Stimulated activated CD8-positive, alpha-beta memory T cell treated with anti-CD3 and anti-CD28 coated beads, Interleukin-12 subunit alpha, Interleukin-12 subunit beta, amount 100 ng/mL, for 24 hours (primary cell): ENCODE data around the gene ANKRD9.
"Not testable (repeated sequence)": the region's sequence is repeated elsewhere in the genome, so short reads cannot be mapped to it uniquely, and the experiment has no call there.

ENCODE experiments used
- DNase-seq: peaks from one replicate; pipeline ENCODE4 v3.0.0-alpha.2; 2020; ENCODE audit errors: extremely low read depth

ANKRD9 gene

DNA sequence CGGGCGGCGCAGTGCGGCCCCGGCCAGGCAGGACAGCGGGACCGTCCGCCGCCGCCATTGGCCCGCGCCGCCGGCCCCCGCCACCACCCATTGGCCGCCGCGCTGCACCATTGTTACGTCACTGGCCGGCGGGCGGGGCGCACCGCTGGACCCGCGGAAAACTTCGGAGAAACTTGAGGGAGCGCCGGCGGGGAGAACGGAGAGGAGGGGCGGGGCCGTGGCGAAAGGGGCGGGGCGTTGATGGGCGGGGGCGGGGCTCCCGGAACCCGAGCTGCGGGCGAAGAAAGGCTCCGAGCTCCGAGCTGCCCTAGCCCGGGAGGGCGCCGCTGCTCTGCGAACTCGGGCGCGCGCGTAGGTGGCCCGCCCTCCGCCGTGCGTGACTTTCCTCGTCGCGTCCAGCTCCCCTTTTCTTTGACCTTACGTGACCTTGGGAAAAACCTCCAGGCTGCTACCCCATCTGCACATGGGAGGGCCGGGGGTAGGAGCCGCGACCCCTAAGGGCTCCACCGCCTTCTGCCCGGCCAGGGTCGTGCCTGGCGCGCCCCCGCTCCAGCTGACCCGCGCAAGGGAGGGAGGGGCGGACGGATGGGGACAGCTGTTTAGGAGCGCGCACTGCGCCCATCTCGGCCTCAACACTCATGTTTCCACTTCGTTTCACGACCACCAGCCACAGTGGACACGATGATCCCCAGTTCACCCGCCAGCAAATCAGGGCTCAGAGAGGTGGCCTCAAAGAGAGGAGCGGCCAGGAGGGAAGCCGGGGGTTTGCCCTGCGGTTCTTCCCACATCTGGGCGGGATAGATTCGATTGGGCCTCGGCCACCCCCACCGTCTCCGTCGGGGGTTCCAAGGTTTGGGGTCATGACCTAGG lies at the start of gene ANKRD9:
Gene ANKRD9 (minus strand): TSS at position 31 of the 870 bp plus-strand sequence. CDS start 1,887 bp downstream, outside the sequence.
- DNase-seq: peak; percentile 77

DNA sequence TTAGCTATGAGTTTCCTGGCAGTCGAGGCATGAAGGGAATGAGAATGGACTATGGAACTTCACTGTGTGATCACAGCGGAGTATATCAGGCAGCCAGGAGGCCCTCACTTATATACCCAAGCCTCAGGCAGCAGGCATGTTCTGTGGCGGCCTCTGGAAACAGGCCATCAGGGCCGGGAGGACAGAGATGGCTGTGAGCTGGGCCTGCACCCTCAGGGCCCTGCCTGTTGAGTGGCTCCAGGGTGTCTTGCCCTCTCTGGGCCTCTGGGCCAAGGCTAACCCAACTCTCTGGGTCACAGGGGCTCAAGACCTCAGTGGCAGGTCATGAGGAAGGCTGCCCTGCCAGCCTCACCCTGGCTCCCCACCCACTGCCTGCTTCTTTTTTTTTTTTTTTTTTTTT lies 49.0 kb upstream of the ANKRD9 start:
- no peak for DNase-seq

- no peak for DNase-seq
These were observed 48.1 kb upstream of the ANKRD9 start for GRCh38 chr14:102557434-102558226.

GRCh38 chr14:102556098-102556677 lies 46.6 kb upstream of the ANKRD9 start:
- no peak for DNase-seq

- no peak for DNase-seq
These were observed 45.5 kb upstream of the ANKRD9 start for GRCh38 chr14:102554821-102555819.

GRCh38 chr14:102551995-102552705 lies 42.6 kb upstream of the ANKRD9 start:
- no peak for DNase-seq

DNA sequence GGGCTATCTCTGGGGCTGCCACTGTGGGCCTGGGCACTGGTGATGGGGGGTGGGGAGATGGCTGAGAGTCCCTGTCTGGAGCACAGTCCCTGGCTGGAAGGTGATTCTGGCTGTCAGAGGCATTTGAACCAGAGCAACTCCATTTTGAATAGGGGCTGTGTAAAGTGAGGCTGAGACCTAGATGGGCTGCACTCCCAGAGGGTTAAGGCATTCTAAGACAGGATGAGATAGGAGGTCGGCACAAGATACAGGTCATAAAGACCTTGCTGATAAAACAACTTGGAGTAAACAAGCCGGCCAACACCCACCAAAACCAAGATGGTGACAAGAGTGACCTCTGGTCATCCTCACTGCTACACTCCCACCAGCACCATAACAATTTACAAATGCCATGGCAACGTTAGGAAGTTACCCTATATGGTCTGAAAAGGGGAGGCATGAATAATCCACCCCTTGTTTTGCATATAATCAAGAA lies 41.4 kb upstream of the ANKRD9 start:
- not testable (repeated sequence) for DNase-seq

DNA sequence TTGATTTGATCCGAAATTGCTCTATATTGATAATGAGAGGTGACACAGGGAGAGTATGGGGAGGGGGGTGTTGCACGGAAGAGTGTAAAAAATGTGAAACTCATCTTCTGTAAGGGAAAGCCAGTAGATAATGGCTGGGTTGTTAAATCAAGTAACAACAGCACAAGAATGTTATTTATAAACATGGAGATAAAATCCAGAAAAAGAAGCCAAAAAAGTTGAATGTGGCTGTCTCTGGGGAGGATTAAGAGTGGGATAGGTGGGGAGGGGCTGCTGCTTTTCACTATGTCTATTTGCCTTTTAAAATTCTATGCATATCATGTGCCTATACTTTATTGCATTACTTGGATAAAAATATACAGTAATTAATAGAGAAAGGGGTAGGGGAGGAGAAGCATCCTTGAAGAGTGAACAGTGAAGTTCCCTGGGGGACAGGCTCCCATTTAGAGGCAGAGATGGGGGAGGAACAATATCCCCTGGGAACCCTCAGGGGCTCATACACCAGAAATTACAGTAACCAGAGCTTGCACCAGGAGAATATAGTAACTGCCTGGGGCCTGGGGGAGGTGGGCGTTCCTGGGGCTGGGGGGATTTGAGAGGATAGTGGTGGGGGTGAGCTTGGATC lies 39.2 kb upstream of the ANKRD9 start:
- no peak for DNase-seq

DNA sequence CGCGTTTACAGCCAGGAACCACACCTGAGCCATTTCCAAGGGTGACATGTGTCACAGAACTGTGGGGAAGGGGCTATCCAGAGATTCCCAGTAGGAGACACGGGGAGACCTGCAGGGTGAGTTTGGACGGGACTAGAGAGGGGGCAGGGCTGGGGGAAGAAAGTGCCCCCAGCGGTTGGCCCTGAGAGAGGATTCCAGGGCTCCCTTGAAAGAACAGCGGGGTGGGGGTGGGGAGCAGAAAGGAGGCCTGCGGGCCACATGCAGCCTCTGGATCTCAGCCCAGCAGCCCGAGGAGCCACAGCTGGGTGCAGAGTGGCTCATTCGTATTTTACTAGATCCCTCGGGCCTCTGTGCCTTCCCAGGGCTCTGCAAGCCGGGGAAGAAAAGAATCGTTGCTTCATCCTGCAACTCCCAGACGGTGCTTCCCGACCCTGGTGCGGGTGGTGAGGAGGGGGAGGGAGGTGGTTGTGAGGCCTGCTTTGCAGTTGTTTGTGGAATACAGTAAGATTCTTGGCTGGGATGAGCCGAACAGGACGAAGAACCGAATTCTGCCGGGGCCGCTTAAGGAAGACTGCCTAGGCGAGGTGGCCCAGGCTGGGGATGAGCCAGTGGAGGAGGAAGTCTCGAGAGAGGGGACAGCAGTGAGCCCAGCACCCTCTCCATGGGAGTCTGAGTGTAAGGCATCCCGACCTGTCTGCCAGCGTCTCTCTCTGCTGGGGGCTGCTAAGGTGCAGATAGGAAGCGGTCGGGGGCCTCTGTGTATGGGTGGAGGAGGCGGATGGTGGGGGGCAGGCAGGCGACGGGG lies 36.1 kb upstream of the ANKRD9 start:
- no peak for DNase-seq

GRCh38 chr14:102544747-102545460 lies 35.3 kb upstream of the ANKRD9 start:
- DNase-seq: no peak

GRCh38 chr14:102544046-102544746 lies 34.6 kb upstream of the ANKRD9 start:
- DNase-seq: no peak

GRCh38 chr14:102541771-102542170 lies 32.2 kb upstream of the ANKRD9 start:
- no peak for DNase-seq

GRCh38 chr14:102541029-102541491 lies 31.5 kb upstream of the ANKRD9 start:
- not testable (repeated sequence) for DNase-seq

- DNase-seq: no peak
These were observed 30.9 kb upstream of the ANKRD9 start for GRCh38 chr14:102540315-102541028.

DNA sequence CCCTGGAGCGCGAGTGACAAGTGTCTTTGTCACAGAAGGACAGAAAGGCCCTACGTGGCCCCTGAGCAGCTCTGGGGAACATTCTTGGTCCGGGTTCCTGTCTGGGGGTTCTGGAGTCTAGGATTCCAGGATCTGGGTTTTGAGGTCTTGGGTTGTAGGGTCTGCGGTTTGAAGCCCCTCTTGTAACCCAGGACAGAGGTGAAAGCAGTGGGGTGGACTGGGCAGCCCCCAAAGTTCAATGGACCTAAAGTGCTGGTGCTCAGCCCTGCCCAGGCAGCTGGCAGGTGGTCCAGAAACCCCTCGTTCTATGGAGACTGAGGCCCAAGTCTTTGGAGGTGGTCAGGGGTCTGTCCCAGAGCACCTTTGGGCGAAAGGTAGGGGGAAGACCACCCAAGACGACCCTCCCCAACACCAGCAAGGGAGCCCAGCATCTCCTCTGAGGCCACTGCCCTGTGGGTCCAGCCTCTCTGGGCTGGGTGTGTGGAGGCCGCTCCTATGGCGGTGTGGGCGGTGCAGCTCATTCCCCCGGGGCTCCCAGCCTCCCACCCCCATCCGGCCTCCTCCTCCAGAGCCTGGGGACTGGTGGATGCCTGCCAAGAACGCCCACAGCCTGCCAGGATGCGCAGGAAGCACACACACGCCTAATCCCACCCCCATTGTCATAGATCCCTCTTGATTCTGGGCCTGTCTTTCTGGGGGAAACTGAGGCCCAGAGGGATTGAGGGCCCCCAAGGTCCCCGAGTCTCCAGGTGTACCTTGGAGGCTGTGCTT lies 30.2 kb upstream of the ANKRD9 start:
- DNase-seq: no peak
